ENCODE results near the gene GNA15.
"Not testable (repeated sequence)": the region's sequence is repeated elsewhere in the genome, so short reads cannot be mapped to it uniquely, and the experiment has no call there.

Gene GNA15

GRCh38 chr19:3135961-3136683 is at the start of gene GNA15:
TSS of gene GNA15 (plus strand) at chr19:3136033. CDS start at chr19:3136451, 418 bp downstream.
- no peak within 1 kb of the TSS for H3K4me3 ChIP-seq (ENCODE audit: low read depth, low read length)

GRCh38 chr19:3087769-3088168 is 48.1 kb upstream of the GNA15 start:
- in situ Hi-C loops (cut with HindIII; ENCODE audit: low sequenced_read_pairs): no loop called here
- TF ChIP-seq CTCF (IDR thresholded peaks at IDR 0.05; ENCODE audit: low read depth, low read length, missing control alignments): no peak
- no peak for DNase-seq (ENCODE audit: low read depth)
- no peak overlapping the region for H3K4me3 ChIP-seq (ENCODE audit: low read depth, low read length)

More at GRCh38 chr19:3135961-3136683, at the start of gene GNA15:
- in situ Hi-C loops (cut with HindIII; ENCODE audit: low sequenced_read_pairs): no loop called here
- no peak for TF ChIP-seq CTCF (IDR thresholded peaks at IDR 0.05; ENCODE audit: low read depth, low read length, missing control alignments)
- no peak for DNase-seq (ENCODE audit: low read depth)

GRCh38 chr19:3089299-3089855 is 46.5 kb upstream of the GNA15 start:
- in situ Hi-C loops (cut with HindIII; ENCODE audit: low sequenced_read_pairs); DNase-seq (ENCODE audit: low read depth); H3K4me3 ChIP-seq (ENCODE audit: low read depth, low read length): not testable (repeated sequence)

GRCh38 chr19:3094601-3095440 is 41.0 kb upstream of the GNA15 start:
- TF ChIP-seq CTCF (IDR thresholded peaks at IDR 0.05; ENCODE audit: low read depth, low read length, missing control alignments): no peak
- H3K4me3 ChIP-seq (ENCODE audit: low read depth, low read length): peak overlapping the region; percentile 89
- in situ Hi-C loops (cut with HindIII; ENCODE audit: low sequenced_read_pairs): no loop called here
- DNase-seq (ENCODE audit: low read depth): no peak

GRCh38 chr19:3095441-3096191 is 40.2 kb upstream of the GNA15 start:
- peak overlapping the region; percentile 89 for H3K4me3 ChIP-seq (ENCODE audit: low read depth, low read length)
- in situ Hi-C loops (cut with HindIII; ENCODE audit: low sequenced_read_pairs): no loop called here
- TF ChIP-seq CTCF (IDR thresholded peaks at IDR 0.05; ENCODE audit: low read depth, low read length, missing control alignments): no peak
- DNase-seq (ENCODE audit: low read depth): no peak

GRCh38 chr19:3096267-3096901 is 39.4 kb upstream of the GNA15 start:
- in situ Hi-C loops (cut with HindIII; ENCODE audit: low sequenced_read_pairs): no loop called here
- H3K4me3 ChIP-seq (ENCODE audit: low read depth, low read length): peak overlapping the region; percentile 89
- TF ChIP-seq CTCF (IDR thresholded peaks at IDR 0.05; ENCODE audit: low read depth, low read length, missing control alignments): no peak
- no peak for DNase-seq (ENCODE audit: low read depth)

All from astrocyte of the cerebellum (primary cell).